A673 (cell line): ENCODE data around the gene GBA3. TPM values are rescaled to one million over a fixed set of nuclear protein-coding genes. Genes with fewer than 3 reads are reported as not detected.

ENCODE experiments used
- BruUV-seq: library from RNA; stranded (reverse); fragments of 400-500 nt; replicated peaks from 2 replicates; lab custom pipeline; 2021; lab: Mats Ljungman, UMichigan
- CTCF ChIA-PET: fragments of 300-600 bp; sonication (Branson Sonifier 250); formaldehyde crosslinking; loops from one replicate; lab custom pipeline; 2022; ENCODE audit warnings: antibody characterized with exemption; lab: Charles Lee
- POLR2A ChIA-PET: fragments of 300-600 bp; sonication (Branson Sonifier 250); formaldehyde crosslinking; loops from one replicate; lab custom pipeline; 2022; ENCODE audit warnings: antibody characterized with exemption; ENCODE audit not compliant: low non-redundant PET; lab: Charles Lee
- DNase-seq: peaks from one replicate; pipeline ENCODE4 v3.0.0-alpha.2; 2015; ENCODE audit warnings: low spot score
- H3K27ac ChIP-seq: fragments of 200-600 bp; sonication (generic); 2 replicates; pipeline ENCODE4 v1.5.1; 2016; ENCODE audit warnings: mixed run types, low read depth, mild to moderate bottlenecking, mixed read lengths, antibody characterized with exemption, low read length; ENCODE audit not compliant: poor library complexity, severe bottlenecking
- H3K27me3 ChIP-seq: fragments of 200-600 bp; sonication (generic); replicated peaks from 2 replicates; pipeline ENCODE4 v1.6.1; 2017; ENCODE audit warnings: mixed run types, low read depth, mild to moderate bottlenecking, mixed read lengths, antibody characterized with exemption, low read length; ENCODE audit not compliant: insufficient read depth, poor library complexity
- H3K36me3 ChIP-seq: fragments of 200-600 bp; sonication (generic); 2 replicates; pipeline ENCODE4 v1.6.1; 2016; ENCODE audit warnings: mixed run types, mild to moderate bottlenecking, mixed read lengths, antibody characterized with exemption, low read length; ENCODE audit not compliant: insufficient read depth, poor library complexity, severe bottlenecking
- H3K4me1 ChIP-seq: fragments of 200-600 bp; sonication (generic); 2 replicates; pipeline ENCODE4 v1.6.1; 2017; ENCODE audit warnings: mixed run types, mild to moderate bottlenecking, mixed read lengths, antibody characterized with exemption, low read length; ENCODE audit not compliant: insufficient read depth, poor library complexity, severe bottlenecking
- H3K4me3 ChIP-seq: fragments of 200-600 bp; sonication (generic); 2 replicates; pipeline ENCODE4 v1.5.1; 2016; ENCODE audit warnings: low read depth, mixed run types, mild to moderate bottlenecking, mixed read lengths, low read length; ENCODE audit not compliant: poor library complexity, severe bottlenecking
- H3K9me3 ChIP-seq: fragments of 200-600 bp; sonication (generic); 2 replicates; pipeline ENCODE4 v1.6.1; 2016; ENCODE audit warnings: mixed run types, low read depth, mild to moderate bottlenecking, mixed read lengths, antibody characterized with exemption, low read length; ENCODE audit not compliant: poor library complexity, severe bottlenecking
- CTCF ChIP-seq: fragments of 300-800, 200-600 bp; sonication (generic); conservative IDR thresholded peaks from 2 replicates; pipeline ENCODE4 v1.5.1; 2017; ENCODE audit warnings: low read depth, mild to moderate bottlenecking, antibody characterized with exemption, low read length, moderate library complexity, mixed read lengths
- EZH2 ChIP-seq: fragments of 200-600 bp; sonication (generic); IDR thresholded peaks from 2 replicates; pipeline ENCODE4 v1.6.1; 2017; ENCODE audit warnings: borderline replicate concordance, low read depth, mild to moderate bottlenecking, mixed read lengths, antibody characterized with exemption, low read length; ENCODE audit not compliant: poor library complexity, severe bottlenecking
- intact Hi-C: fragments of 100-400 bp; cut with micrococcal nuclease; formaldehyde crosslinking; loops from one replicate; pipeline ENCODE4 v1.10.0; 2022; ENCODE audit not compliant: unreplicated experiment
- total RNA-seq: library from RNA; stranded (reverse); gene quantifications from 2 replicates; pipeline ENCODE4 v1.2.3, GENCODE V29; 2021

The GBA3 gene
- total RNA-seq, 1 experiment from 2014 or later: not detected

DNA sequence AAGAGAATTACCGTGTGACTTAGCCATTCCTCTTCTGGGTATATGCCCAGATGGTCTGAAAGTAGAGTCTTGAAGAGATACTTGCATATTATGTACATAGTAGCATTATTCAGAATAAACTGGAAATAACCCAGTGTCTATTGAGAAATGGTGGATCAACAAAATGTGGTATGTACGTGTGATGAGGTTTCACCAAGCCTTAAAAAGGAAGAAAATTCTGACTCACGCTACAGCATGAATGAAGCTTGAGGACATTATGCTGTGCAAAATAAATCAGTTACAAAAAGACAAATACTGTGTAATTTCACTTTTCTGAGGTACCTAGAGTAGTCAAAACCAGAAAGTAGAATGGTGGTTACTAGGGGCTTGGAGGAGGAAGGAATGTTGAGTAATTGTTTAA, 37.3 kb downstream of the GBA3 start:
- intact Hi-C loops: no loop called here
- Histone ChIP-seq H3K4me3 (no peak overlapping the region), H3K27ac (no peak overlapping the region), H3K4me1 (no peaks in the 10 kb centered on the region), H3K27me3 (no peaks in the 10 kb centered on the region), H3K9me3 (no peaks in the 10 kb centered on the region), H3K36me3 (no peaks in the 10 kb centered on the region)
- CTCF ChIA-PET: no interaction called here
- no peak for TF ChIP-seq CTCF
- no peak for TF ChIP-seq EZH2
- POLR2A ChIA-PET: no interaction called here
- BruUV-seq: no TSS peak
- no peak for DNase-seq

GRCh38 chr4:22733816-22734215, 41.1 kb downstream of the GBA3 start:
- H3K4me3 ChIP-seq: no peak overlapping the region
- ChIA-PET POLR2A (no interaction called here), CTCF (no interaction called here)
- no peaks in the 10 kb centered on the region for H3K9me3 ChIP-seq
- no peak for DNase-seq
- H3K27me3 ChIP-seq: no peaks in the 10 kb centered on the region
- H3K27ac ChIP-seq: no peak overlapping the region
- H3K36me3 ChIP-seq: no peaks in the 10 kb centered on the region
- H3K4me1 ChIP-seq: no peaks in the 10 kb centered on the region
- no TSS peak for BruUV-seq
- intact Hi-C loops: no loop called here
- TF ChIP-seq CTCF: no peak
- no peak for TF ChIP-seq EZH2

DNA sequence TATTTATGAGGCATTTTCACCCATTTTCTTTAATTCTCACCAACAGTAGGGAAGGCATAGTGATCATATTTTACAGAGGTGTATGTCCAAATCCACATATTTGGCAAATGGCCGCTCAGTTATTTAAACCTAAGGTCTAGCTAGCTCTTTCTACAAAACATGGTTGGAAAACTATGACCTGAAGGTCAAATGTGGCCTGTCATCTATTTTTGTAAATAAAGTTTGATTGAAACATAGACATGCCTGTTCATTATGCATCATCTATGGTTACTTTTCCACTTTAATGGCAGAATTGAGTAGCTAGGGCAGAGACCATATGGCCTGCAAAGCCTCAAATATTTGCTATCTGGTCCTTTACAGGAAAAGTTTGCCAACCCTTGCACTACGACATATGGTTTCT, 44.2 kb downstream of the GBA3 start:
- DNase-seq: no peak
- POLR2A ChIA-PET: no interaction called here
- CTCF ChIA-PET: no interaction called here
- no peaks in the 10 kb centered on the region for H3K4me1 ChIP-seq
- H3K27ac ChIP-seq: no peak overlapping the region
- H3K4me3 ChIP-seq: no peak overlapping the region
- TF ChIP-seq CTCF (no peak), EZH2 (no peak)
- no peaks in the 10 kb centered on the region for H3K36me3 ChIP-seq
- H3K9me3 ChIP-seq: no peaks in the 10 kb centered on the region
- intact Hi-C loops: no loop called here
- no peaks in the 10 kb centered on the region for H3K27me3 ChIP-seq
- BruUV-seq: no TSS peak
